ENCODE data around the gene SDHC. TPM values are rescaled to one million over a fixed set of nuclear protein-coding genes. Genes with fewer than 3 reads are reported as not detected.
"Not testable (repeated sequence)": the region's sequence is repeated elsewhere in the genome, so short reads cannot be mapped to it uniquely, and the experiment has no call there.

SDHC gene
- total and polyA plus RNA-seq, 2 donors (not counting 1 experiment from before 2014, with no cell fraction given) = 78.3 to 109 TPM

DNA sequence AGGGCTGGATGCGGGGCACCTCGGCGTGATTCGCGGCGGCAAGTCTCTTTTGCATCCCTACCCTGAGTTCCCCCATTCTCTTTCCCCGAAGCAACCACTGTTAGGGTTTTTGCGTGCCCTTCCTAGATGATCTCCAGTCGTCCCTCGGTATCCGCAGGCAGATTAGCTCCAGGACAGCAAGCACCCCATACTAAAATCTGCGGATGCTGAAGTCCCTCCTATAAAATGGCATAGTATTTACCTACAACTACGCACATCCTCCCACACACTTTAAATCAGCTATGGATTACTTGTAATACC, 76.3 kb downstream of the SDHC start:
- no peaks in the 10 kb centered on the region for H3K27me3 ChIP-seq (replicated peaks in 1 of 4; ENCODE audit: control extremely low read depth in 1 of 4, control insufficient read depth in 3 of 4, insufficient read depth in 4 of 4, low read length in 3 of 4)
- peak overlapping the region; percentile 78 for H3K9ac ChIP-seq (ENCODE audit: low read length)
- no peaks in the 10 kb centered on the region for H4K20me1 ChIP-seq (ENCODE audit: control insufficient read depth, insufficient read depth, low read length, poor library complexity, severe bottlenecking)
- Mint-ChIP-seq H3K4me1 (peaks cover 18% of the 10 kb centered on the region), H3K9me3 (ENCODE audit: insufficient read depth) (no peaks in the 10 kb centered on the region), H3K4me3 (peak overlapping the region; percentile 95), H3K27me3 (no peaks in the 10 kb centered on the region), H3K27ac (peak overlapping the region; percentile 94)
- POLR2A ChIA-PET = interaction anchor here (1.1 kb wide), 1 partner anchor 165 kb away, joined by 3 read pairs; no protein-coding TSS in a partner anchor
- H3K4me1 ChIP-seq (ENCODE audit: control insufficient read depth in 2 of 2, insufficient read depth in 2 of 2, low read length in 2 of 2) = peaks cover 9 to 14% of the 10 kb centered on the region in 2 donors
- 4% methylated on average over 12 of the region's 13 CpGs for WGBS (ENCODE audit: insufficient coverage)
- CTCF ChIA-PET = interaction anchor here (0.6 to 1.4 kb wide), 2 partner anchors 9 to 132 kb away, joined by 3 to 4 read pairs; no protein-coding TSS in a partner anchor
- TF ChIP-seq EZH2 (IDR thresholded peaks at IDR 0.05; ENCODE audit: borderline replicate concordance, insufficient read depth, low read depth, low read length, poor library complexity, severe bottlenecking) = no peak
- TF ChIP-seq, protein P1, sequence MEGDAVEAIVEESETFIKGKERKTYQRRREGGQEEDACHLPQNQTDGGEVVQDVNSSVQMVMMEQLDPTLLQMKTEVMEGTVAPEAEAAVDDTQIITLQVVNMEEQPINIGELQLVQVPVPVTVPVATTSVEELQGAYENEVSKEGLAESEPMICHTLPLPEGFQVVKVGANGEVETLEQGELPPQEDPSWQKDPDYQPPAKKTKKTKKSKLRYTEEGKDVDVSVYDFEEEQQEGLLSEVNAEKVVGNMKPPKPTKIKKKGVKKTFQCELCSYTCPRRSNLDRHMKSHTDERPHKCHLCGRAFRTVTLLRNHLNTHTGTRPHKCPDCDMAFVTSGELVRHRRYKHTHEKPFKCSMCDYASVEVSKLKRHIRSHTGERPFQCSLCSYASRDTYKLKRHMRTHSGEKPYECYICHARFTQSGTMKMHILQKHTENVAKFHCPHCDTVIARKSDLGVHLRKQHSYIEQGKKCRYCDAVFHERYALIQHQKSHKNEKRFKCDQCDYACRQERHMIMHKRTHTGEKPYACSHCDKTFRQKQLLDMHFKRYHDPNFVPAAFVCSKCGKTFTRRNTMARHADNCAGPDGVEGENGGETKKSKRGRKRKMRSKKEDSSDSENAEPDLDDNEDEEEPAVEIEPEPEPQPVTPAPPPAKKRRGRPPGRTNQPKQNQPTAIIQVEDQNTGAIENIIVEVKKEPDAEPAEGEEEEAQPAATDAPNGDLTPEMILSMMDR (IDR thresholded peaks at IDR 0.05) = no peak
- peak overlapping the region; percentile 58 to 82 (median 65) for H3K4me3 ChIP-seq (ENCODE audit: control extremely low read depth in 1 of 5, extremely low read depth in 1 of 5, insufficient read depth in 1 of 5, low read depth in 2 of 5, low read length in 4 of 5)
- intact Hi-C loops (cut with micrococcal nuclease) = loop anchor here (1.0 to 10.0 kb wide), 5 partner anchors 9 to 1296 kb away; partner anchors contain the start of genes ATF6, CFAP126 and IGSF8
- peak overlapping the region; percentile 91 for H2AFZ ChIP-seq (ENCODE audit: insufficient read depth, low read depth, low read length, poor library complexity, severe bottlenecking)
- DNase-seq (no peak), ATAC-seq (ENCODE audit: low read depth) (no peak)
- H3K9me3 ChIP-seq (ENCODE audit: control extremely low read depth in 1 of 3, control insufficient read depth in 2 of 3, insufficient read depth in 1 of 3, low read length in 2 of 3) = no peaks in the 10 kb centered on the region
- H3K79me2 ChIP-seq (ENCODE audit: control insufficient read depth, insufficient read depth, low read length) = no peaks in the 10 kb centered on the region
- H3K27ac ChIP-seq (ENCODE audit: low read length in 2 of 2) = peak overlapping the region; percentile 67 to 74
- no peaks in the 10 kb centered on the region for H3K36me3 ChIP-seq (replicated peaks in 1 of 2; ENCODE audit: control extremely low read depth in 1 of 2, control insufficient read depth in 1 of 2, extremely low read depth in 1 of 2, insufficient read depth in 2 of 2, low read length in 1 of 2)
- H3K4me2 ChIP-seq (replicated peaks; ENCODE audit: low read depth, low read length, poor library complexity, severe bottlenecking) = peak overlapping the region; percentile 93

DNA sequence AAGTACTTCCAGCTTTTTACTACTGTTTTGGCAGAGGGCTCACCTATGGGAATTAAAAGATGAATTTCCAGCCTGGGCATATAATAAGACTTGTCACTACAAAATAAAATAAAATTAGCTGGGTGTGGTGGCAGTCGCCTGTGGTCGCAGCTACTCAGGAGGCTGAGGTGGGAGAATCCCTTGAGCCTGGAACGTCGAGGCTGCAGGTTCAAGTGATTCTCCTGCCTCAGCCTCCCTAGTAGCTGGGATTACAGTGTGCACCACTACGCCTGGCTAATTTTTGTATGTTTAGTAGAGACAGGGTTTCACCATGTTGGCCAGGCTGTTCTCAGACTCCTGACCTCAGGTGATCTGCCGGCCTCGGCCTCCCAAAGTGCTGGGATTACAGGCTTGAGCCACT, 77.0 kb downstream of the SDHC start:
- not testable (repeated sequence) for H3K4me3 ChIP-seq (ENCODE audit: control extremely low read depth in 1 of 5, extremely low read depth in 1 of 5, insufficient read depth in 1 of 5, low read depth in 2 of 5, low read length in 4 of 5); H3K27me3 Mint-ChIP-seq; H3K27ac Mint-ChIP-seq; ATAC-seq (ENCODE audit: low read depth); H2AFZ ChIP-seq (ENCODE audit: insufficient read depth, low read depth, low read length, poor library complexity, severe bottlenecking); H3K9ac ChIP-seq (ENCODE audit: low read length); H3K9me3 ChIP-seq (ENCODE audit: control extremely low read depth in 1 of 3, control insufficient read depth in 2 of 3, insufficient read depth in 1 of 3, low read length in 2 of 3); H3K27me3 ChIP-seq (replicated peaks in 1 of 4; ENCODE audit: control extremely low read depth in 1 of 4, control insufficient read depth in 3 of 4, insufficient read depth in 4 of 4, low read length in 3 of 4); H3K27ac ChIP-seq (ENCODE audit: low read length in 2 of 2); H3K9me3 Mint-ChIP-seq (ENCODE audit: insufficient read depth); DNase-seq; H4K20me1 ChIP-seq (ENCODE audit: control insufficient read depth, insufficient read depth, low read length, poor library complexity, severe bottlenecking); H3K79me2 ChIP-seq (ENCODE audit: control insufficient read depth, insufficient read depth, low read length); H3K36me3 ChIP-seq (replicated peaks in 1 of 2; ENCODE audit: control extremely low read depth in 1 of 2, control insufficient read depth in 1 of 2, extremely low read depth in 1 of 2, insufficient read depth in 2 of 2, low read length in 1 of 2)
- Histone ChIP-seq H3K4me2 (replicated peaks; ENCODE audit: low read depth, low read length, poor library complexity, severe bottlenecking) (peak overlapping the region; percentile 93), H3K4me1 (ENCODE audit: control insufficient read depth in 2 of 2, insufficient read depth in 2 of 2, low read length in 2 of 2) (peaks cover 9 to 14% of the 10 kb centered on the region in 2 donors)
- intact Hi-C loops (cut with micrococcal nuclease) = loop anchor here (10.0 kb wide), 3 partner anchors 54 to 1296 kb away; partner anchors contain the start of genes ATF6 and IGSF8
- POLR2A ChIA-PET = interaction anchor here (1.1 kb wide), 1 partner anchor 166 kb away, joined by 3 read pairs; no protein-coding TSS in a partner anchor
- CTCF ChIA-PET = interaction anchor here (0.9 to 1.4 kb wide), 2 partner anchors 9 to 189 kb away, joined by 3 to 4 read pairs; partner anchors contain the start of gene NDUFS2
- Mint-ChIP-seq H3K4me3 (peak overlapping the region; percentile 95), H3K4me1 (peaks cover 18% of the 10 kb centered on the region)
- 96% methylated on average over 5 of the region's 7 CpGs for WGBS (ENCODE audit: insufficient coverage)

Measured in B cell (primary cell).